Camera-type eye (tissue), 1 donor: ENCODE results near the gene SPDYE3. TPM values are rescaled to one million over a fixed set of nuclear protein-coding genes. Genes with fewer than 3 reads are reported as not detected.

Source experiments
- total RNA-seq: library from RNA; depleted of rRNA; stranded (reverse); fragments of >200 nt; gene quantifications from one replicate; pipeline ENCODE4 v1.2.3, GENCODE V29; 2014

SPDYE3 gene, protein sequence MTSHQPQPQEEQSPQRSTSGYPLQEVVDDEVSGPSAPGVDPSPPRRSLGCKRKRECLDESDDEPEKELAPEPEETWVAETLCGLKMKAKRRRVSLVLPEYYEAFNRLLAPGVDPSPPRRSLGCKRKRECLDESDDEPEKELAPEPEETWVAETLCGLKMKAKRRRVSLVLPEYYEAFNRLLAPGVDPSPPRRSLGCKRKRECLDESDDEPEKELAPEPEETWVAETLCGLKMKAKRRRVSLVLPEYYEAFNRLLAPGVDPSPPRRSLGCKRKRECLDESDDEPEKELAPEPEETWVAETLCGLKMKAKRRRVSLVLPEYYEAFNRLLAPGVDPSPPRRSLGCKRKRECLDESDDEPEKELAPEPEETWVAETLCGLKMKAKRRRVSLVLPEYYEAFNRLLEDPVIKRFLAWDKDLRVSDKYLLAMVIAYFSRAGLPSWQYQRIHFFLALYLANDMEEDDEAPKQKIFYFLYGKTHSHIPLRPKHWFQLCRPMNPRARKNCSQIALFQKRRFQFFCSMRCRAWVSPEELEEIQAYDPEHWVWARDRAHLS
- not detected for total RNA-seq

GRCh38 chr7:100307402-100307801 is at the start of gene SPDYE3:
Gene SPDYE3, plus strand, starts transcription at chr7:100307702. Its CDS starts 184 bp downstream, at chr7:100307886.

GRCh38 chr7:100358027-100358856 is 50.7 kb downstream of the SPDYE3 start, which contains the start of gene PILRB:
Gene PILRB, plus strand, starts transcription at chr7:100358117. Its CDS starts 186 bp downstream, at chr7:100358303.

Other genes starting within 250 kb of the SPDYE3 start
- gene ZNF3, start 226.0 kb upstream of the SPDYE3 start, total RNA-seq, result 61.1 TPM
- 53.1 TPM for gene COPS6, start 218.7 kb upstream of the SPDYE3 start, total RNA-seq
- 84.2 TPM for gene MCM7, start 206.3 kb upstream of the SPDYE3 start, total RNA-seq
- 31.1 TPM for gene AP4M1, start 206.1 kb upstream of the SPDYE3 start, total RNA-seq
- 70.6 TPM for gene TAF6, start 188.3 kb upstream of the SPDYE3 start, total RNA-seq
- gene CNPY4, start 188.1 kb upstream of the SPDYE3 start, total RNA-seq, result 36.2 TPM
- gene MBLAC1, start 180.7 kb upstream of the SPDYE3 start, total RNA-seq, result 3.1 TPM
- gene LAMTOR4, start 158.8 kb upstream of the SPDYE3 start, total RNA-seq, result 77.6 TPM
- gene TRAPPC14, start 149.0 kb upstream of the SPDYE3 start, total RNA-seq, result 13.5 TPM
- 5.1 TPM for gene GAL3ST4, start 139.1 kb upstream of the SPDYE3 start, total RNA-seq
- gene GPC2, start 130.3 kb upstream of the SPDYE3 start, total RNA-seq, result 28.8 TPM
- gene STAG3, start 129.8 kb upstream of the SPDYE3 start, total RNA-seq, result 0.55 TPM
- gene PVRIG, start 87.8 kb upstream of the SPDYE3 start, total RNA-seq, result 0.33 TPM
- gene PILRB, start 50.4 kb downstream of the SPDYE3 start, total RNA-seq, result 33.3 TPM
- 1.8 TPM for gene PILRA, start 65.8 kb downstream of the SPDYE3 start, total RNA-seq
- 2.9 TPM for gene ZCWPW1, start 121.0 kb downstream of the SPDYE3 start, total RNA-seq
- 27.2 TPM for gene MEPCE, start 122.1 kb downstream of the SPDYE3 start, total RNA-seq
- 13.9 TPM for gene PPP1R35, start 128.8 kb downstream of the SPDYE3 start, total RNA-seq
- gene SPACDR, start 156.6 kb downstream of the SPDYE3 start, total RNA-seq, result not detected
- 29.0 TPM for gene TSC22D4, start 171.5 kb downstream of the SPDYE3 start, total RNA-seq
- 6.0 TPM for gene NYAP1, start 176.2 kb downstream of the SPDYE3 start, total RNA-seq
- 7.5 TPM for gene AGFG2, start 231.5 kb downstream of the SPDYE3 start, total RNA-seq